ENCODE data around the gene ERCC6L2.
A peak's percentile ranks its signal among the peaks of the same experiment; 100 is the strongest.

Gene ERCC6L2

GRCh38 chr9:95833546-95834178 is 41.8 kb upstream of the ERCC6L2 start:
- Histone ChIP-seq H3K27ac (ENCODE audit: extremely low read depth, low read depth, low read length) (no peak overlapping the region), H3K4me3 (ENCODE audit: low read depth, low read length) (no peak overlapping the region), H3K9me3 (ENCODE audit: control insufficient read depth, insufficient read depth, low read depth, low read length) (no peaks in the 10 kb centered on the region), H3K36me3 (ENCODE audit: control insufficient read depth in 2 of 2, insufficient read depth in 1 of 2, low read length in 2 of 2) (no peaks in the 10 kb centered on the region), H3K4me1 (ENCODE audit: control insufficient read depth, insufficient read depth, low read length) (peaks cover 4% of the 10 kb centered on the region; the same call in 1 of the 2 replicates)
- ChIA-PET CTCF (interaction anchor here (0.6 to 0.9 kb wide), 2 partner anchors 28 to 67 kb away, joined by 3 read pairs; no protein-coding TSS in a partner anchor), POLR2A (no interaction called here)
- TF ChIP-seq ZNF658 (tag by site-specific recombination; IDR thresholded peaks at IDR 0.05) (no peak), ZNF707 (tag by site-specific recombination; IDR thresholded peaks at IDR 0.05) (no peak), KLF16 (tag by site-specific recombination; IDR thresholded peaks at IDR 0.05) (no peak), ZNF121 (tag by site-specific recombination; IDR thresholded peaks at IDR 0.05) (no peak), ZNF660 (tag by site-specific recombination; IDR thresholded peaks at IDR 0.05) (no peak), ZIC2 (tag by site-specific recombination; IDR thresholded peaks at IDR 0.05) (no peak)

GRCh38 chr9:95834281-95834907 is 41.1 kb upstream of the ERCC6L2 start:
- no peak for TF ChIP-seq ZNF704 (tag by site-specific recombination; IDR thresholded peaks at IDR 0.05)
- TF ChIP-seq ZNF629 (tag by site-specific recombination; IDR thresholded peaks at IDR 0.05): 0 out of 2 replicates have a peak, but pooled peaks have one; percentile 24
- TF ChIP-seq ATF2 (tag by site-specific recombination; IDR thresholded peaks at IDR 0.05; ENCODE audit: low read depth): peak; percentile 72
- H3K36me3 ChIP-seq (ENCODE audit: control insufficient read depth in 2 of 2, insufficient read depth in 1 of 2, low read length in 2 of 2): no peaks in the 10 kb centered on the region
- ChIA-PET CTCF (interaction anchor here (0.6 to 0.9 kb wide), 2 partner anchors 29 to 67 kb away, joined by 3 read pairs; no protein-coding TSS in a partner anchor), POLR2A (no interaction called here)
- H3K4me1 ChIP-seq (ENCODE audit: control insufficient read depth, insufficient read depth, low read length): peaks cover 4% of the 10 kb centered on the region; the same call in 1 of the 2 replicates
- no peak overlapping the region for H3K4me3 ChIP-seq (ENCODE audit: low read depth, low read length)
- H3K9me3 ChIP-seq (ENCODE audit: control insufficient read depth, insufficient read depth, low read depth, low read length): no peaks in the 10 kb centered on the region
- H3K27ac ChIP-seq (ENCODE audit: extremely low read depth, low read depth, low read length): no peak overlapping the region

- no peaks in the 10 kb centered on the region for H3K36me3 ChIP-seq (ENCODE audit: control insufficient read depth in 2 of 2, insufficient read depth in 1 of 2, low read length in 2 of 2)
- peaks cover 4% of the 10 kb centered on the region; the same call in 1 of the 2 replicates for H3K4me1 ChIP-seq (ENCODE audit: control insufficient read depth, insufficient read depth, low read length)
- H3K9me3 ChIP-seq (ENCODE audit: control insufficient read depth, insufficient read depth, low read depth, low read length): no peaks in the 10 kb centered on the region
- no peak overlapping the region for H3K4me3 ChIP-seq (ENCODE audit: low read depth, low read length)
- no peak overlapping the region for H3K27ac ChIP-seq (ENCODE audit: extremely low read depth, low read depth, low read length)
- CTCF ChIA-PET: interaction anchor here (0.5 kb wide), 1 partner anchor 330 kb away, joined by 3 read pairs; no protein-coding TSS in a partner anchor
- POLR2A ChIA-PET: no interaction called here
- TF ChIP-seq PBX3 (CRISPR knock-in tag; IDR thresholded peaks at IDR 0.05) (no peak), EGR2 (tag by site-specific recombination; IDR thresholded peaks at IDR 0.05; ENCODE audit: low read depth) (no peak), ZNF645 (tag by site-specific recombination; IDR thresholded peaks at IDR 0.05) (no peak), ZNF488 (tag by site-specific recombination; IDR thresholded peaks at IDR 0.05) (no peak), ZNF239 (tag by site-specific recombination; IDR thresholded peaks at IDR 0.05) (no peak), ZNF391 (tag by site-specific recombination; IDR thresholded peaks at IDR 0.05; ENCODE audit: borderline replicate concordance, low read depth) (no peak), ZBTB44 (tag by site-specific recombination; IDR thresholded peaks at IDR 0.05) (no peak), TCF7L2 (IDR thresholded peaks at IDR 0.05; ENCODE audit: borderline replicate concordance, low read depth, low read length) (no peak), ZNF654 (tag by site-specific recombination; IDR thresholded peaks at IDR 0.05; ENCODE audit: low read depth) (no peak), ZNF639 (tag by site-specific recombination; IDR thresholded peaks at IDR 0.05) (no peak), SP7 (tag by site-specific recombination; IDR thresholded peaks at IDR 0.05) (no peak), ZNF266 (tag by site-specific recombination; IDR thresholded peaks at IDR 0.05; ENCODE audit: low read depth) (no peak)
These were observed 40.1 kb upstream of the ERCC6L2 start for GRCh38 chr9:95835393-95835792.

Data from HEK293 (cell line).